HG03520 (cell line): ENCODE measurements around the gene PKP4.

Source experiments
- ATAC-seq: cut with Tn5 transposase; IDR thresholded peaks from one replicate; pipeline ENCODE4 v1.9.1; 2021; ENCODE audit warnings: mild to moderate bottlenecking, moderate library complexity; ENCODE audit not compliant: unreplicated experiment

PKP4 gene

GRCh38 chr2:158729873-158730620 lies 273.3 kb downstream of the PKP4 start:
- ATAC-seq, result no peak

GRCh38 chr2:158730621-158731140 lies 273.9 kb downstream of the PKP4 start:
- ATAC-seq, result no peak

GRCh38 chr2:158731386-158731785 lies 274.6 kb downstream of the PKP4 start:
- no peak for ATAC-seq
